HG03565 (cell line): Measurements from ENCODE around the gene ME3.

Source experiments
- ATAC-seq: cut with Tn5 transposase; IDR thresholded peaks from one replicate; pipeline ENCODE4 v1.9.1; 2021; ENCODE audit warnings: mild to moderate bottlenecking, moderate library complexity; ENCODE audit not compliant: unreplicated experiment

ME3 gene

GRCh38 chr11:86396396-86396795, 276.0 kb downstream of the ME3 start:
- ATAC-seq, result no peak

- no peak for ATAC-seq
Observed at GRCh38 chr11:86395061-86395551, 277.3 kb downstream of the ME3 start.
